Endothelial cell of umbilical vein (primary cell): Measurements from ENCODE around the gene PAM16. TPM values are rescaled to one million over a fixed set of nuclear protein-coding genes. Genes with fewer than 3 reads are reported as not detected.

Experiments
- BruUV-seq: library from RNA; stranded (reverse); fragments of 400-500 nt; replicated peaks from 2 replicates; lab custom pipeline; 2021; lab: Mats Ljungman, UMichigan
- CTCF ChIA-PET: fragments of 300-600, 350-600 bp; sonication (Branson Sonifier 250); formaldehyde crosslinking; loops from one replicate; lab custom pipeline; 2021; ENCODE audit warnings: antibody characterized with exemption, inconsistent platforms; lab: Charles Lee
- POLR2A ChIA-PET: fragments of 300-600, 350-600 bp; sonication (Branson Sonifier 250); formaldehyde crosslinking; loops from one replicate; lab custom pipeline; 2021; ENCODE audit warnings: antibody characterized with exemption, inconsistent platforms; lab: Charles Lee
- DNase-seq: peaks from one replicate; pipeline ENCODE4 v3.0.0-alpha.2; 2011; ENCODE audit warnings: low read depth, low spot score
- FAIRE-seq: peaks from 2 replicates; lab custom pipeline; 2011; peaks lifted over from hg19 to GRCh38; lab: Jason Lieb, UNC
- H2AFZ ChIP-seq: 2 replicates; pipeline ENCODE4 v1.6.0; 2012; ENCODE audit warnings: low read depth, low read length, control low read depth, inconsistent platforms
- H3K27ac ChIP-seq: 2 replicates; pipeline ENCODE4 v1.5.1; 2011; ENCODE audit warnings: low read depth, mild to moderate bottlenecking, control low read depth, low read length, moderate library complexity; ENCODE audit not compliant: insufficient read depth
- H3K27me3 ChIP-seq, 2 experiments: 2 replicates each; pipeline versions ENCODE4 v1.6.0 to v1.6.1; 2011; ENCODE audit warnings: low read length in 2 of 2, mixed read lengths in 1 of 2; ENCODE audit not compliant: control insufficient read depth in 2 of 2, insufficient read depth in 2 of 2
- H3K36me3 ChIP-seq, 2 experiments: 2 replicates in 1 of 2; 3 replicates in 1 of 2; pipeline ENCODE4 v1.5.1; 2011; ENCODE audit warnings: low read length in 2 of 2, mild to moderate bottlenecking in 1 of 2, moderate library complexity in 1 of 2; ENCODE audit not compliant: control insufficient read depth in 2 of 2, insufficient read depth in 2 of 2; ENCODE audit errors: extremely low read depth in 1 of 2
- H3K4me1 ChIP-seq: 3 replicates; pipeline ENCODE4 v1.5.1; 2011; ENCODE audit warnings: mild to moderate bottlenecking, low read length; ENCODE audit not compliant: control insufficient read depth, insufficient read depth; ENCODE audit errors: extremely low read depth
- H3K4me2 ChIP-seq: 2 replicates; pipeline ENCODE4 v1.6.1; 2011; ENCODE audit warnings: low read length, control low read depth, mixed read lengths; ENCODE audit not compliant: insufficient read depth
- H3K4me3 ChIP-seq, 3 experiments: fragments of 200-600 bp in 1 of 3; sonication (generic), shearing (Covaris generic) in 1 of 3; replicated peaks in 1 of 3; 2 replicates each; pipeline ENCODE4 v1.5.1; 2011 to 2016; ENCODE audit warnings: control low read depth in 3 of 3, low read length in 3 of 3, mild to moderate bottlenecking in 2 of 3, inconsistent platforms in 1 of 3, low read depth in 1 of 3, moderate library complexity in 1 of 3; ENCODE audit not compliant: insufficient read depth in 1 of 3
- H3K79me2 ChIP-seq: 2 replicates; pipeline ENCODE4 v1.6.0; 2012; ENCODE audit warnings: low read length, inconsistent platforms; ENCODE audit not compliant: control insufficient read depth, insufficient read depth
- H3K9ac ChIP-seq: replicated peaks from 2 replicates; pipeline ENCODE3; 2011; ENCODE audit warnings: low read length, control low read depth; ENCODE audit not compliant: insufficient read depth; ENCODE audit errors: extremely low read depth
- H3K9me1 ChIP-seq: replicated peaks from 3 replicates; pipeline ENCODE4 v1.6.0; 2011; ENCODE audit warnings: mild to moderate bottlenecking, low read length; ENCODE audit not compliant: control insufficient read depth, insufficient read depth; ENCODE audit errors: extremely low read depth
- H3K9me3 ChIP-seq: replicated peaks from 2 replicates; pipeline ENCODE4 v1.5.1; 2012; ENCODE audit warnings: low read length, inconsistent platforms; ENCODE audit not compliant: control insufficient read depth, insufficient read depth
- H4K20me1 ChIP-seq: replicated peaks from 2 replicates; pipeline ENCODE3; 2011; ENCODE audit warnings: mild to moderate bottlenecking, low read length; ENCODE audit not compliant: control insufficient read depth, insufficient read depth; ENCODE audit errors: extremely low read depth
- CTCF ChIP-seq, 2 donors: IDR thresholded peaks; 1 replicate in 1 of 2; 2 replicates in 1 of 2; pipeline ENCODE4 v1.5.1; 2011; ENCODE audit warnings: low read length in 2 of 2, mild to moderate bottlenecking in 2 of 2, moderate library complexity in 2 of 2, control low read depth in 1 of 2, inconsistent platforms in 1 of 2, low read depth in 1 of 2; ENCODE audit not compliant: insufficient read depth in 1 of 2; ENCODE audit errors: extremely low read depth in 1 of 2
- EZH2 ChIP-seq: IDR thresholded peaks from 2 replicates; pipeline ENCODE4 v1.6.1; 2012; ENCODE audit warnings: borderline replicate concordance, low read depth, mild to moderate bottlenecking, moderate library complexity, low read length, inconsistent platforms; ENCODE audit not compliant: severe bottlenecking
- FOS ChIP-seq: IDR thresholded peaks from 2 replicates; pipeline ENCODE4 v1.6.1; 2011; ENCODE audit warnings: mild to moderate bottlenecking, low read length, moderate library complexity, borderline replicate concordance; ENCODE audit not compliant: insufficient read depth
- GATA2 ChIP-seq: IDR thresholded peaks from 2 replicates; pipeline ENCODE4 v1.7.0; 2011; ENCODE audit warnings: low read depth, mild to moderate bottlenecking, moderate library complexity, mixed read lengths, low read length; ENCODE audit not compliant: insufficient read length, insufficient read depth
- JUN ChIP-seq: IDR thresholded peaks from 2 replicates; pipeline ENCODE4 v1.6.1; 2011; ENCODE audit warnings: borderline replicate concordance, low read depth; ENCODE audit not compliant: insufficient read length, insufficient read depth
- MYC ChIP-seq: IDR thresholded peaks from one replicate; pipeline ENCODE4 v1.6.1; 2011; ENCODE audit warnings: mild to moderate bottlenecking, low read depth, low read length
- POLR2A ChIP-seq: IDR thresholded peaks from 2 replicates; pipeline ENCODE4 v1.6.1; 2012; ENCODE audit warnings: low read depth, mild to moderate bottlenecking, control low read depth, low read length
- POLR2AphosphoS5 ChIP-seq: IDR thresholded peaks from 2 replicates; pipeline ENCODE4 v1.6.1; 2012; ENCODE audit warnings: low read depth, mild to moderate bottlenecking, control low read depth, low read length, moderate library complexity; ENCODE audit not compliant: insufficient read depth
- dilution Hi-C: fragments of 300-500 bp; cut with MboI; formaldehyde crosslinking; loops from one replicate; pipeline ENCODE4 v1.15.0; 2019; ENCODE audit warnings: low sequenced_read_pairs; ENCODE audit not compliant: extremely low pct_ligation_motif_present
- intact Hi-C: fragments of 100-400 bp; cut with micrococcal nuclease; formaldehyde crosslinking; loops from one replicate; pipeline ENCODE4 v1.10.0; 2022
- polyA plus RNA-seq, 4 experiments: library from polyadenylated mRNA; depleted of rRNA in 3 of 4; stranded (reverse) in 3 of 4; unstranded in 1 of 4; fragments of >200 nt; gene quantifications; 2 replicates each; pipeline versions ENCODE4 v1.2.1 to v1.2.3, GENCODE V29; 2011 to 2012; ENCODE audit warnings: missing spikeins in 1 of 4
- total RNA-seq: library from RNA; stranded (reverse); gene quantifications from 2 replicates; pipeline ENCODE4 v1.2.3, GENCODE V29; 2021
- TF ChIP-seq, protein P1 (sequence below): IDR thresholded peaks from 2 replicates; pipeline ENCODE4 v1.6.1; 2011; ENCODE audit not compliant: insufficient read depth, insufficient read length

Gene PAM16
- total and polyA plus RNA-seq, 2 donors (not counting 3 experiments of a cell fraction or from before 2014, with no cell fraction given): 40.0 to 67.2 TPM

- Histone ChIP-seq H3K36me3 (peaks cover 3 to 20% of the 10 kb centered on the region in 2 experiments), H3K27ac (no peak overlapping the region), H3K4me3 (no peak overlapping the region), H3K9me3 (no peaks in the 10 kb centered on the region), H3K27me3 (no peaks in the 10 kb centered on the region), H3K4me1 (no peaks in the 10 kb centered on the region), H3K9me1 (no peaks in the 10 kb centered on the region), H3K9ac (no peak overlapping the region), H2AFZ (no peak overlapping the region), H3K4me2 (no peak overlapping the region), H4K20me1 (no peaks in the 10 kb centered on the region), H3K79me2 (no peaks in the 10 kb centered on the region)
- POLR2A ChIA-PET: no interaction called here
- DNase-seq (no peak), FAIRE-seq (no peak)
- TF ChIP-seq, protein P1, sequence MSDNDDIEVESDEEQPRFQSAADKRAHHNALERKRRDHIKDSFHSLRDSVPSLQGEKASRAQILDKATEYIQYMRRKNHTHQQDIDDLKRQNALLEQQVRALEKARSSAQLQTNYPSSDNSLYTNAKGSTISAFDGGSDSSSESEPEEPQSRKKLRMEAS: no peak
- TF ChIP-seq GATA2: no peak
- no peak for TF ChIP-seq MYC
- no peak for TF ChIP-seq POLR2A
- no peak for TF ChIP-seq FOS
- TF ChIP-seq EZH2: no peak
- TF ChIP-seq CTCF (IDR thresholded peaks at IDR 0.05; ENCODE audit: extremely low read depth in 1 of 2, insufficient read depth in 1 of 2, low read depth in 1 of 2, low read length in 2 of 2): no peak
- TF ChIP-seq POLR2AphosphoS5: no peak
- TF ChIP-seq JUN: no peak
- intact Hi-C loops: no loop called here
- dilution Hi-C loops: no loop called here
- CTCF ChIA-PET: interaction anchor here (1.1 to 4.2 kb wide), 3 partner anchors 49 to 84 kb away, joined by 3 to 29 read pairs (median 4); no protein-coding TSS in a partner anchor
- BruUV-seq: TSS peak; percentile 15
These were observed 13.5 kb downstream of the PAM16 start for GRCh38 chr16:4337540-4338088.
